ENCODE data around the gene PLVAP.

PLVAP gene

DNA sequence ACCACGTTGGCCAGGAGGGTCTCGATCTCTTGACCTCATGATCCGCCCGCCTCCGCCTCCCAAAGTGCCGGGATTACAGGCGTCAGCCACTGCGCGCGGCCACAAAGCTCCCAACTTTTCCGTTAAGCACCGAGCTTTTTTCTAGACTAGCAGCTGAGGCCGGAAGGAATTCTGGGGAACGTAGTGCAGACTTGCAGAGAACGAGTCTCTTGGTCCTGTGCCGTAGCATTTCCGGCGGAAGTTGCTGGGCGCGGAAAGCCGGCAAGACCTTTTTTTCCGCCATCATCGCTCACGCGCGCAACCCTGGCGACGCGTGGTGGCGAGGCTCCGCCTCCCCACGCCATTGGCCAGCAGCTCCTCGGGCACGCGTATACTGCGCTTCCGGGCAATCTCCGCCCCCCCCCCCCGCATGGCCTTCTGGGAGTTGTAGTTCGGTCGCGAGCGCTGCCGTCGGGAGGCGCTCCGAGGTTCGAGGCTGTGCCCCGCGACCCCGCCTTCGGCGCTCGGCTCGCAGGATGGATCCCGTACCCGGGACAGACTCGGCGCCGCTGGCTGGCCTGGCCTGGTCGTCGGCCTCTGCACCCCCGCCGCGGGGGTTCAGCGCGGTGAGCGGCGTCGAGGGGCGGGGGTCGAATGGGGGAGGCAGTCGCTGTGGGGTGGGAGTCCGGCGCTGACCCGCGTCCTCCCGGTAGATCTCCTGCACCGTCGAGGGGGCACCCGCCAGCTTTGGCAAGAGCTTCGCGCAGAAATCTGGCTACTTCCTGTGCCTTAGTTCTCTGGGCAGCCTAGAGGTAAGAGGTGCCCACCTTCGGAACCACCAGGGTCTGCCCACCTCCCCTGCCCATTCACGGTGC, 42.7 kb upstream of the PLVAP start, which contains the start of gene MVB12A:
MVB12A (plus strand) TSS at position 427 of the 854 bp plus-strand sequence; CDS start at position 516, 89 bp downstream.
- TF ChIP-seq, protein P1, sequence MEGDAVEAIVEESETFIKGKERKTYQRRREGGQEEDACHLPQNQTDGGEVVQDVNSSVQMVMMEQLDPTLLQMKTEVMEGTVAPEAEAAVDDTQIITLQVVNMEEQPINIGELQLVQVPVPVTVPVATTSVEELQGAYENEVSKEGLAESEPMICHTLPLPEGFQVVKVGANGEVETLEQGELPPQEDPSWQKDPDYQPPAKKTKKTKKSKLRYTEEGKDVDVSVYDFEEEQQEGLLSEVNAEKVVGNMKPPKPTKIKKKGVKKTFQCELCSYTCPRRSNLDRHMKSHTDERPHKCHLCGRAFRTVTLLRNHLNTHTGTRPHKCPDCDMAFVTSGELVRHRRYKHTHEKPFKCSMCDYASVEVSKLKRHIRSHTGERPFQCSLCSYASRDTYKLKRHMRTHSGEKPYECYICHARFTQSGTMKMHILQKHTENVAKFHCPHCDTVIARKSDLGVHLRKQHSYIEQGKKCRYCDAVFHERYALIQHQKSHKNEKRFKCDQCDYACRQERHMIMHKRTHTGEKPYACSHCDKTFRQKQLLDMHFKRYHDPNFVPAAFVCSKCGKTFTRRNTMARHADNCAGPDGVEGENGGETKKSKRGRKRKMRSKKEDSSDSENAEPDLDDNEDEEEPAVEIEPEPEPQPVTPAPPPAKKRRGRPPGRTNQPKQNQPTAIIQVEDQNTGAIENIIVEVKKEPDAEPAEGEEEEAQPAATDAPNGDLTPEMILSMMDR (IDR thresholded peaks at IDR 0.05; ENCODE audit: insufficient read depth, low read length, missing control alignments), result no peak
- peak within 1 kb of the TSS; percentile 82 for H3K4me3 ChIP-seq (ENCODE audit: low read depth, low read length)
- ChIA-PET POLR2A (interaction anchor here (0.6 to 1.3 kb wide), 7 partner anchors 14 to 440 kb away, joined by 3 to 5 read pairs (median 4); partner anchors contain the start of genes ANO8, BST2, RPL18A and SLC27A1), CTCF (interaction anchor here (0.7 to 1.7 kb wide), 9 partner anchors 9 to 113 kb away, joined by 3 to 9 read pairs (median 5); no protein-coding TSS in a partner anchor)
- peak; percentile 95 for DNase-seq (ENCODE audit: low read depth, low spot score)

DNA sequence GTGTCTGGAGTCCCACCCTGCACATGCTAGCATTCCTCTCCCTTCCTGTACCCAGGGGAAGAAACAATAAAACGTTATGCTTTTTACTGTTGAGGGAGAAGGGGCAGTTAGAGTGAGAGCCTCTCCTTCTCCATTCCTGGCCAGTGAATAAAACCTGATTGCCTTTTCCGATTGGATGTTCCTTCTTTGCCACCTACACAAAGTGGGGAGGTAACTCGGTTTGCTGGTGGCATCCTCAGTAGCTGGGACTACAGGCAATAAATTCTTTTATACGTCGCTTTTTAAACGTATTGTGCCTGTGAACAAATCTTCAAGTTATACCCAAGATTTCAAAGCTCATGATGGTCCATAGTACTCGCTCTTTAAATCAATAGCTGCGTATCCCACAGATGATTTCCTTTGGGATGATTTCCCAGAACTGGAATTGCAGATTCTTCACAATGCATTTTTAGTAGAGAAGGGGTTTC, 42.0 kb upstream of the PLVAP start:
- ChIA-PET CTCF (interaction anchor here (0.7 to 1.7 kb wide), 9 partner anchors 8 to 113 kb away, joined by 3 to 9 read pairs (median 5); no protein-coding TSS in a partner anchor), POLR2A (interaction anchor here (0.6 to 1.3 kb wide), 7 partner anchors 13 to 440 kb away, joined by 3 to 5 read pairs (median 4); partner anchors contain the start of genes ANO8, BST2, RPL18A and SLC27A1)
- DNase-seq (ENCODE audit: low read depth, low spot score), result no peak
- peak overlapping the region; percentile 53 for H3K4me3 ChIP-seq (ENCODE audit: low read depth, low read length)
- TF ChIP-seq, protein P1 (IDR thresholded peaks at IDR 0.05; ENCODE audit: insufficient read depth, low read length, missing control alignments), result no peak

DNA sequence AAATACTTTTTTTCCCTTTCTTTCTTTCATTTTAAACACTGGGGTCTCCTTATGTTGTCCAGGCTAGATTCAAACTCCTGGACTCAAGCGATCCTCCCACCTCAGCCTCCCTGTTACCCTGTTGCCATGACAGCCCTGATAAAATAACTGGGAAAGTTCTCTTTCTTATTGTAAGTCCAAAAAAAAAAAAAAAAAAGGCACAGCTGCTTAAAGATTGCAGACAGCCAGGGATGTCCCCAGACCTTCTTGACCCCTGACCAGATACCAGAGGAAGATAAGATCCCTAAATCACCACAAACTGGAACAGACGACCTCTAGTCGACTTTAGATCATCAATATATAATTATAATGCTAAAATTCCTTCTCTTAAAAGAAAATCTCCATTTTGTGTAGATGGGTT, 41.6 kb upstream of the PLVAP start:
- POLR2A ChIA-PET, result interaction anchor here (1.0 to 1.2 kb wide), 2 partner anchors 84 to 85 kb away, joined by 4 read pairs; partner anchors contain the start of gene ANO8
- CTCF ChIA-PET, result interaction anchor here (1.2 to 1.7 kb wide), 5 partner anchors 7 to 78 kb away, joined by 3 to 9 read pairs (median 7); no protein-coding TSS in a partner anchor
- TF ChIP-seq, protein P1 (IDR thresholded peaks at IDR 0.05; ENCODE audit: insufficient read depth, low read length, missing control alignments), result no peak
- no peak for DNase-seq (ENCODE audit: low read depth, low spot score)
- no peak overlapping the region; the same call in 1 of the 2 replicates for H3K4me3 ChIP-seq (ENCODE audit: low read depth, low read length)

DNA sequence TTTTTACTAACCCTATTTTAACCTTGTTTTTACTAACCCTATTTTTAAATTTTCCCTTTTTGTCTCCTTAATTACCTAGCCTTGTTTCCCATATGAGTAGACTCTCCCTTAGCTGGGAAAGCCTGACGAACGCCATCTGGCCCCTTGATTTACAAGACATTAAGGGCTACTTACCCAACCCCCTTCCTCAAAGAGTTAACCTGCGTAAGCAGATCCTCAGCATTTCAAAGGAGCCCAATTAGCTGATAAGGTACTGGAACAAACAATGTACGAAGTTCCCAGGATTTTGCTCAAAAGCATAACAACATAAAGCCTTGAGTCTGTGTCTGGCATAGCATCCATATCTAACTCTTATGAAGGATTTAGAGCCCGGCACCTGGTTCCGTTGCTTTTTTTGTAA, 38.0 kb upstream of the PLVAP start:
- ChIA-PET POLR2A (no interaction called here), CTCF (no interaction called here)

DNA sequence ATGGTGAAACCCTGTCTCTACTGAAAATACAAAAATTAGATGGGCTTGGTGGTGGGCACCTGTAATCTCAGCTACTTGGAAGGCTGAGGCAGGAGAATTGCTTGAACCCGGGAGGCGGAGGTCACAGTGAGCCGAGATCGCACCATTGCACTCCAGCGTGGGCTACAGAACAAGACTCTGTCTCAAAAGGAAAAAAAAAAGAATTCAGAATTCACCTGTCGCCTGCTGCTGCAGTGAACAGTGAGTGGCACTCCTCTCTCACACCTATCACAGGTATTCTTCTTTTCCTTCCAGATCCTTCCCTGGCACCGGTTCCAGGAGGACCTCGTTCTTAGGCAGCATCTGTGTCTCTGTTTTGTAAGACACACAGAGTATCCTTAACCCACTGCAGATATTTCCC, 37.0 kb upstream of the PLVAP start:
- no peak for DNase-seq (ENCODE audit: low read depth, low spot score)
- TF ChIP-seq, protein P1 (IDR thresholded peaks at IDR 0.05; ENCODE audit: insufficient read depth, low read length, missing control alignments), result no peak
- POLR2A ChIA-PET, result no interaction called here
- no peak overlapping the region for H3K4me3 ChIP-seq (ENCODE audit: low read depth, low read length)
- CTCF ChIA-PET, result no interaction called here

More for the DNA sequence above, 38.0 kb upstream of the PLVAP start:
- TF ChIP-seq, protein P1 (IDR thresholded peaks at IDR 0.05; ENCODE audit: insufficient read depth, low read length, missing control alignments), result no peak
- DNase-seq (ENCODE audit: low read depth, low spot score), result no peak
- no peak overlapping the region for H3K4me3 ChIP-seq (ENCODE audit: low read depth, low read length)

DNA sequence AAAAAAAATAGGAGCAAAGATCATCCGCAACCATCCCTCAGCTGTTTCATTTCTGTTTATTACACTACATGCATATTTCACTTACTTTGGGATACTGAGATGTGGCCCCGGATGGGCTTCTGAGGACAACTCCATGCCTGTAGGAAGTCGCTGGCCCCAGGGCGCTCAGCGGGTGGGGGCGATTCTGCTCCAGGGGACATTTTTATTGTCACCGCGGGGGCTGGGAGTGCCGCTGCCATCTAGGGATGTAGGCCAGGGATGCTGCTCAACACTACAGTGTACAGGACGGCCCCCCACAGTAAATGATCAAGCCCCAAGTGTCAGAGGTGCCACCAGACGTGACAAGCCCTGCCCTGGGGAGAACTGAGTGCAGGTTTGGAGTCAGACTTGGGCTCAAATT, 34.7 kb upstream of the PLVAP start:
- no peak for DNase-seq (ENCODE audit: low read depth, low spot score)
- TF ChIP-seq, protein P1 (IDR thresholded peaks at IDR 0.05; ENCODE audit: insufficient read depth, low read length, missing control alignments), result no peak
- ChIA-PET POLR2A (no interaction called here), CTCF (interaction anchor here (1.0 to 2.6 kb wide), 6 partner anchors 8 to 84 kb away, joined by 3 to 17 read pairs (median 5); partner anchors contain the start of gene MVB12A)
- no peak overlapping the region for H3K4me3 ChIP-seq (ENCODE audit: low read depth, low read length)

Data from AG04449 (cell line).